ENCODE data around the gene ZBTB6.

GRCh38 chr9:122883125-122883524 lies 30.0 kb downstream of the ZBTB6 start:
- TF ChIP-seq EP300 (IDR thresholded peaks at IDR 0.05; ENCODE audit: low read depth in 2 of 2, low read length in 2 of 2): no peak
- no peak for TF ChIP-seq EP300 (CRISPR knock-in tag; IDR thresholded peaks at IDR 0.05; ENCODE audit: borderline replicate concordance)
- no peak for TF ChIP-seq BRCA1 (CRISPR knock-in tag; IDR thresholded peaks at IDR 0.05)
- no peak for TF ChIP-seq TAF1 (CRISPR knock-in tag; IDR thresholded peaks at IDR 0.05)
- TF ChIP-seq IRF2 (CRISPR knock-in tag; IDR thresholded peaks at IDR 0.05): no peak

Data from HepG2 (cell line).